Measurements from ENCODE around the gene ALDH1L1.

The ALDH1L1 gene

DNA sequence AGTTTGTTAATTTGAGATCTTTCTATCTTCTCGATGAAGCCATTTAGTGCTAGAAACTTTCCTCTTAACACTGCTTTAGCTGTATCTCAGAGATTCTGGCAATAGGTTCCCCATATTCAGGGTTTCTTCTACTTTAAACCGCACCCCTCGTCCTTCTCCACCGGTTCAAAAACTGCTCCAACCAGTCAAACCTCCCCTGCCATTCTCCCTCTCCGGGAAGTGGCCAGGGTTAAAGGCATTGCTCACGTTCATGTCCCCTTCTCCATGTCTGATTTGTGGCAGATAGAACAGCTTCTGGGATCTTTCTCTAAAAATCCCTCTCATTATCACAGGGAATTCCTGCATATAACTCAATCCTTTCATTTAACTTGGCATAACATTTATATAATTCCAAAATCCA, 14.4 kb downstream of the ALDH1L1 start:
- Histone ChIP-seq H3K27ac (no peak overlapping the region), H3K36me3 (no peaks in the 10 kb centered on the region), H3K27me3 (peaks cover 55% of the 10 kb centered on the region), H3K9me3 (no peaks in the 10 kb centered on the region), H3K4me3 (ENCODE audit: low read depth in 1 of 2, low read length in 1 of 2) (no peak overlapping the region), H3K4me1 (ENCODE audit: control insufficient read depth in 1 of 2, insufficient read depth in 1 of 2, low read depth in 1 of 2, low read length in 1 of 2) (no peaks in the 10 kb centered on the region)
- TF ChIP-seq, protein P1, sequence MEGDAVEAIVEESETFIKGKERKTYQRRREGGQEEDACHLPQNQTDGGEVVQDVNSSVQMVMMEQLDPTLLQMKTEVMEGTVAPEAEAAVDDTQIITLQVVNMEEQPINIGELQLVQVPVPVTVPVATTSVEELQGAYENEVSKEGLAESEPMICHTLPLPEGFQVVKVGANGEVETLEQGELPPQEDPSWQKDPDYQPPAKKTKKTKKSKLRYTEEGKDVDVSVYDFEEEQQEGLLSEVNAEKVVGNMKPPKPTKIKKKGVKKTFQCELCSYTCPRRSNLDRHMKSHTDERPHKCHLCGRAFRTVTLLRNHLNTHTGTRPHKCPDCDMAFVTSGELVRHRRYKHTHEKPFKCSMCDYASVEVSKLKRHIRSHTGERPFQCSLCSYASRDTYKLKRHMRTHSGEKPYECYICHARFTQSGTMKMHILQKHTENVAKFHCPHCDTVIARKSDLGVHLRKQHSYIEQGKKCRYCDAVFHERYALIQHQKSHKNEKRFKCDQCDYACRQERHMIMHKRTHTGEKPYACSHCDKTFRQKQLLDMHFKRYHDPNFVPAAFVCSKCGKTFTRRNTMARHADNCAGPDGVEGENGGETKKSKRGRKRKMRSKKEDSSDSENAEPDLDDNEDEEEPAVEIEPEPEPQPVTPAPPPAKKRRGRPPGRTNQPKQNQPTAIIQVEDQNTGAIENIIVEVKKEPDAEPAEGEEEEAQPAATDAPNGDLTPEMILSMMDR (IDR thresholded peaks at IDR 0.05) = no peak

DNA sequence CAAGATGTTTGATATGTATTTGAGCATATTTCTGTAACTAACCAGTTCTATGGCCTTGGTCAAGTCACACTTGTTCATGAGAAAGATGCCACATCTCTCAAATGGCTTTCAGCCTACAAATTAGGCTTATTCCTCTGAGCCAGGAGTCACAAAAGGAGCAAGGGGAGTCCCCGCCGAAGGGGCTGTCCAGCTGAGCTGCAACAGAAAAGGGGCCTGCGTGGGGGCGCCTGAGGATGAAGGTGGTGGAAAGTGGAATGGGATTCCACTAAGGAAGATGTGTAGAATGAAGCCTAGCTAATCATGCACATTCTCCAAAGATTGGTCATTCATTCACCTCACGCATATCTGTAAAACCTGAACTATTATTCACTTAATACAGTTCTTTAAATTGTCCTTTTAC, 19.1 kb downstream of the ALDH1L1 start:
- Histone ChIP-seq H3K4me1 (ENCODE audit: control insufficient read depth in 1 of 2, insufficient read depth in 1 of 2, low read depth in 1 of 2, low read length in 1 of 2) (no peaks in the 10 kb centered on the region), H3K36me3 (no peaks in the 10 kb centered on the region), H3K9me3 (no peaks in the 10 kb centered on the region), H3K27me3 (peaks cover 17% of the 10 kb centered on the region), H3K27ac (no peak overlapping the region), H3K4me3 (ENCODE audit: low read depth in 1 of 2, low read length in 1 of 2) (no peak overlapping the region)
- TF ChIP-seq, protein P1 (IDR thresholded peaks at IDR 0.05) = no peak

DNA sequence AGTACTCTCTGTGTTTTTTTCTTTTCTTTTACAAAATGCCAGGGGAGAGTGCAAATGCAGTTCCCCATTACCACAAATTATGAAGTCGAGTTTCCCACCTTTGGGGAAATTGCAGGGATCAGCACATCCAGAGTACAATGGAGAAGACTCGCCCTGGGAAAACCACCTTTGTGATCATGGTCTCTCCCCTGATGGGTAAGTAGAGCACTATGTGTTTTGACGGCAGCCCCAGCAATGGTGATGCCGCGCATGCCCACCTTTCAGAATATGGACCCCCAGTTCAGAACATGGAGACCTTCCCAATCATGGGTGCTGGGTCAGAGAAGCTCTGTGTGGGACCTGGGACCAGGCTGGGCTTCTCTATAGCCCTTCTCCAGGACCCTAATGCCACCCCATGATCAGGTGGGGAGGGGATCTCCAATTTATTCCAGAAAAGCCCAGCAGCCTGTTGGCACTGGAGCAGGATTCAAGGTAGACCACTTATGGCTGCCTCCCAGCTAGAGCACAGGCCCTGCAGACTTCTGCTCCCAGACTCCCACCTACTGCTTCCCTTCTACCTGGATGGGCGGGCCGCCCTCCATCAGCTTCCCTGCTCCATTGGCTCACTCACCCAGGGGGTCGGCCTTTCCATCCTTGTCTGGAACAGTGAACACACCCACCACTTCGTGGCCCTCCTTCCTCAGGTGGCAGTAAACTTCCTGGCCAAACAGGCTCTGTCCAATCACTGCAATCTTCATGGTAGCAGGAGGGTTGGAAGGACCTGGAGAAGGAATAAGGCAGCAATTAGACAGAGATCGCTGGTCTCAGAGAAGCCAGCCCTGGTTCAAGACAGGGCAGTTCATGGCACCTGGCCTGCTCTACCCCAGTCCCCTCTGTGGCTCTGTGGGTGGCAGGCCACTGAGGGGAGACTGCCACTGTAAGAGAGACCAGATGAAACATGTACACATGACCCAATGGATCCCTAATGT, 19.9 kb downstream of the ALDH1L1 start:
- Histone ChIP-seq H3K27me3 (peaks cover 13% of the 10 kb centered on the region), H3K36me3 (no peaks in the 10 kb centered on the region), H3K27ac (no peak overlapping the region), H3K9me3 (no peaks in the 10 kb centered on the region), H3K4me1 (ENCODE audit: control insufficient read depth in 1 of 2, insufficient read depth in 1 of 2, low read depth in 1 of 2, low read length in 1 of 2) (no peaks in the 10 kb centered on the region), H3K4me3 (ENCODE audit: low read depth in 1 of 2, low read length in 1 of 2) (no peak overlapping the region)
- TF ChIP-seq, protein P1 (IDR thresholded peaks at IDR 0.05) = no peak

DNA sequence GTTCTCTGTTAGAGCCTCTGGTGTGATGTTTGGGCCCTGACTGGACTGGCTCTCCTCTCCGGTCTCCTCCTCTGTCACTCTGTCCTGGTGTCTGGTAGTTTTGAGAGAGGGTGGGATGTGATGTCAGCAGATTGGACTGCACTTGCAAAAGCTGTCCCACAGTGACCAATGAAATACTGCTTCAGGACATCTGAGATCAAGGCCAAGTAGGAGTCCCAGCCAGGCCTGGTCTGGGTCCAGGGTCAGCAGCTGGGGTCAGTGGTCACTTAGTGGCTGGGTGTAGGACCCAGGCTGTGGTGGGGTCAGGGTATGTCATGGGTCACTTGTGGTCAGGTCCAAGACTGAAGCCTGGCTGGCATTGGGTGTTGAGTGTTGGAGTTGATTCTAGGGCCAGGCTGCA, 20.9 kb downstream of the ALDH1L1 start:
- H3K36me3 ChIP-seq = no peaks in the 10 kb centered on the region
- no peaks in the 10 kb centered on the region for H3K9me3 ChIP-seq
- H3K4me3 ChIP-seq (ENCODE audit: low read depth in 1 of 2, low read length in 1 of 2) = no peak overlapping the region
- no peak overlapping the region for H3K27ac ChIP-seq
- H3K27me3 ChIP-seq = peaks cover 13% of the 10 kb centered on the region
- H3K4me1 ChIP-seq (ENCODE audit: control insufficient read depth in 1 of 2, insufficient read depth in 1 of 2, low read depth in 1 of 2, low read length in 1 of 2) = no peaks in the 10 kb centered on the region
- TF ChIP-seq, protein P1 (IDR thresholded peaks at IDR 0.05) = no peak

DNA sequence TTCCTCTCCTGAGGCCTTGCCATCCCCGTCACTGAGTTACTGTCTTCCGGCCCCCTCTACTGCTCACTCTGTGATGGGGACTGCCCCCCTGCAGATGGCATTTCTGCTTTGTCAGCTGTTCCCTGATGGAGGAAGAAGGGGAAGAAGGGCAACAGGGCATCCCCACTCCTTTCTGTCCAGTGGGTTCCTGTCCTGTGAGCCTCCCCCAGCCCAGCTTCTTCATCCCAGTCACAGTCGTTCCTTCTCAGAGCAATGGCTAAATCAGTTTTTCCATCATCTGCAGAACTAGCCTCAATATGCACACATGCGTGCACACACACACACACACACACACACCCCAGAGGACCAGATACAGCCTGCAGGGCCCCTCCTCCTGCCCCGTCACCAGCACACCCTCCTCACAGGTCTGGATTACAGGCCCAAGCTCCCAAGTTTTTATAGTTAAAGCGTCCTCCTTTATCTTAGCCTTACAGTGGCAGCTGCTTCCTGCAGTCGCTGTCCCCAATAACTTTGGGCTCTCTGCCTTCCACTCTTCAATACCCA, 21.4 kb downstream of the ALDH1L1 start:
- Histone ChIP-seq H3K4me3 (ENCODE audit: low read depth in 1 of 2, low read length in 1 of 2) (no peak overlapping the region), H3K4me1 (ENCODE audit: control insufficient read depth in 1 of 2, insufficient read depth in 1 of 2, low read depth in 1 of 2, low read length in 1 of 2) (no peaks in the 10 kb centered on the region), H3K36me3 (no peaks in the 10 kb centered on the region), H3K27me3 (peaks cover 13% of the 10 kb centered on the region), H3K9me3 (no peaks in the 10 kb centered on the region), H3K27ac (no peak overlapping the region)
- TF ChIP-seq, protein P1 (IDR thresholded peaks at IDR 0.05) = no peak

All from neutrophil (primary cell).